A204.1 (cell line): Measurements from ENCODE around the gene UCN2.

Experiments
- FAIRE-seq: peaks from 2 replicates; lab custom pipeline; 2012; peaks lifted over from hg19 to GRCh38; lab: Jason Lieb, UNC

UCN2 gene

DNA sequence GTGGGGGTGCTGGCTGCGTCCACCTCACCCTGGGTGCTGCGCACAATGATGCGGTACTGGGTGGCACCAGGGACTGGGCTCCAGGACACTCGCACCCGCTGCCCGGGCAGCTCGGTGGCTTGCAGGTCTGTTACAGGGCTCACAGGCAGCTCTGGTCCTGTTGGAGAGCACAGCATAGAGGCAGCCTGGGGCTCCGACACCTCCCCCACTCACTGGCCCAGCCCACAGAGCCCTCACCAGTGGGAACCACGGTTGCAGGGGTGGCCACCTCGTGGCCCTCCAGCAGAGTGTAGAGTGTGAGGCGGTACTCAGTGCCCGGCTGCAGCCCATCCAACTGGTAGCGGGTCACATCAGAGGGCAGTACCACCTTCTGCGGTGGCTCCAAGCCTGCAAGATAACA is 27.9 kb upstream of the UCN2 start:
- FAIRE-seq, result no peak

DNA sequence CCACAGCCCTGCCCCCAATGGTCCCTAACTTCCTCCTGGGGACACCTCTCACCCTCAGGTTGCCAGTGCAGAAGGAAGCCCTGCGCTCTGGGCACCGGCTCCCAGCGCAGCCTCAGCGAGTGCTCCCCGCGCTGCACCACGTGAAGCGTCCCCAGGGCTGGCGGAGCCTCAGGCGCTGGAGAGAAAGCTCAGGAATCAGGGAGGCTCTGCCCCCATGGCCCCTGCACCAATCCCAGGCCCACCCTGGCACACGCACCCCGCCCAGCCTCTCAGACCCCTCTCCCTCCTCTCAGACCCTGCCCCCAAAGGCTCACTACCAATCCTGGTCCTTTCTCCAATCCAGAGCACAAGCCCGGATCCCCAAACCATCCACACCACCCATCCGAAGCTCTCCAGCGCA is 24.6 kb upstream of the UCN2 start:
- no peak for FAIRE-seq

DNA sequence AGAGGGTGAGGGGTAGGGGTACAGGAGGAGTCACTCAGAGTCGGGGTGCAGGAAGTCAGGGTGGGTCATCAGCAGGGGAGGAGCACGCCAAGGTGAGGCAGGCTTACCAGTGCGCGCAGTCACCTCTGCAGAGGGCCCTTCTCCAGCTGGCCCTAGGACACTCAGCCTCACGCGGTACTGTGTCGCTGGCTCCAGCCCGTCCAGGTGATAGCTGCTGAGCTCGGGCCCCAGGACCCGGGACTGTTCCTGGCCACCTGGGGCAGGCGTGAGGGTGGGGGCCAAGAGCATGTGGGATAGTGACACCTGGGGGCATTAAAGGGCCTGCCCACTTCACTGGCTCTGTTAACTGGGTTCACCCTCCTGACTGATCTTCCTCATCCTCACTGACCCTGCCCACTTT is 24.1 kb upstream of the UCN2 start:
- no peak for FAIRE-seq

DNA sequence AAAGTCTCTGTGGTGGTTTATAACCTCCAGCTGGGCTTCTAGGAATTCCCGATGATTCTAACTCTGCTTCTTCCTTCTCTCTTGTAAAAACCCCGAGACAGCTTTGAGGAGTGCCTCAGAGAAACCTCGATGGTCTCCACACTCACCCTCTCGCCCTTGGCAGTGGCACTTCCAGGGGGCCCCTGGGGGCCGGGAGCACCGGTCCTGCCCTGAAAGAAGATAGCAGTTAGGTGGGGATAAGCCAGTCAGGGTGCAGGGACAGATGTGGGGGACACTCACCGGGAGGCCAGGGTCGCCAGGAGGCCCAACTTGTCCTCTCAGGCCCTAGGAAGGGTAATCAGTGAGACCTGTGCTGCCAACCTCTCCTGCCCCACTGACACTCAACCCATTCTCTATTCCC is 21.8 kb upstream of the UCN2 start:
- FAIRE-seq, result no peak

DNA sequence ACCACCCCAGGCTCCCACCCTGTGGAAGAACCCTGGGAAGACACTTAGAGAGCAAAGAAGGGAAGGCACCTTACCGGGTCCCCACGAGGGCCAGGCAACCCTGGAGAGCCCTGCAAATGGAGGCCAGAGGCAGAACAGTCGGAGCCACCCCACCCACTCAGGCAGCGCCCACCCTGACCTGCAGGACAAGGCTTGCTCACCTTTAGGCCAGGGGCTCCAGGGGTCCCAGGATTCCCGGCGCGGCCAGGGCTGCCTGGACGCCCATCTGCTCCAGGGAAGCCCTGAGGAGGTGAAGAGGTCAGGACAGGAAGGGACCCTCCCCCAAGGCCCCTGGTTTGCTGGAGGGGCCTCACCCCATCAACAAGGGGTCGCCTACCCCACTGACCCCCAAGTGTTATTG is 21.3 kb upstream of the UCN2 start:
- no peak for FAIRE-seq

DNA sequence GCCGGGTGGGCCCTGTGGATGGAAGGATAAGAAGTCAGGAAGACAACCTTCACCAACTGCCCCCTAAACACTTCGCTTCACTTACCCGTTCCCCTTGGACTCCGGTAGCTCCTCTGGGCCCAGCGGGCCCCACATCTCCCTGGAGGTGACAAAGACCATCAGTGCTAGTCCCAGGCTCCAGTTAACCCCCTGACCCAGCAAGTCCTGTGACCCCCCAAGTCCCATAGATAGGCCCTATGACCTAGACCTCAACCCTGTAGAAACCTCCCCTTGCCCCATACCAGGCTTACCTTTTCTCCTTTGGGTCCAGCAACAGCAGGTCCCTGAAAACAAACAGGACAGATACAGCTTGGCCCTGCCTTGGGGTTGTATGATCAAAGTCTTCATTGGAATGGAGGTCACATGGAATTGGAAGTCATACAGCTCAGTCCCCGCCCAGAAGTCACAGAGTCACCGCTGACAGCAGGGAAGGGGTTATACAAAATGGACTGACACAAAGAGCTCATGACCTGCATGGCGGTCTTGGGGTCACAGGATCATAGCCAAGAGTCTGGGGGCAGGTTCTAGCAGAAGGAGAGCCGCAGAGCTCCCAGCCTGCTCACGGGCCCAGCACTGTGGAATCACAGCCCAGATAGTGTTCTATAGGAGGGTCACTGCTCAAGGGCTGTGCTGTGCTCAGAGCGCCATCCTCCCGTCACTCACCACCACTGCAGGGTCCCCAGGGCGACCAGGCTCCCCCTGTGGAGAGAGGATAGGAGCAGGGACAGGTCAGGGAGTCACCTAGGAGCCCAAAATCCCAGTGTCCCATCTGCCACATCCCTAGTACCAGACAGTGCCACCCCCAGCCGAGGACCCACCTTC is 18.3 kb upstream of the UCN2 start:
- FAIRE-seq, result no peak

DNA sequence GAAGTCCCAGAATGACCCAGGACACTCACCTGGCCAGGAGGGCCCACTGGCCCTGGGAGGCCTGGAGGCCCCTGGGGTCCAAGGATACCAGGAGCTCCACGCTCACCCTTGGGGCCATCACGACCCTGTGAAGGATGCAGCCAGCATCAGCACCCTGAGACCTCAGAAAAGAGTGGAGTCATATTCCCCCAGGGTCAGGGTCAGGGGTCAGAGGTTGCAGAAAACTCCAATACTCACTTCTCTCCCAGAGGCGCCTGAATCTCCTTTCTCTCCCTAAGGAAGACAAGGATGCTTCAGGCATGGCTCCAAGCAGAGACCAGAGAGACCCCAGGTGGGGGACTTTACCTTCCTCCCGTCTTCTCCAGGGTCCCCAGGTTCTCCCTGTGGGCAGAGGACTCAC is 13.1 kb upstream of the UCN2 start:
- no peak for FAIRE-seq

DNA sequence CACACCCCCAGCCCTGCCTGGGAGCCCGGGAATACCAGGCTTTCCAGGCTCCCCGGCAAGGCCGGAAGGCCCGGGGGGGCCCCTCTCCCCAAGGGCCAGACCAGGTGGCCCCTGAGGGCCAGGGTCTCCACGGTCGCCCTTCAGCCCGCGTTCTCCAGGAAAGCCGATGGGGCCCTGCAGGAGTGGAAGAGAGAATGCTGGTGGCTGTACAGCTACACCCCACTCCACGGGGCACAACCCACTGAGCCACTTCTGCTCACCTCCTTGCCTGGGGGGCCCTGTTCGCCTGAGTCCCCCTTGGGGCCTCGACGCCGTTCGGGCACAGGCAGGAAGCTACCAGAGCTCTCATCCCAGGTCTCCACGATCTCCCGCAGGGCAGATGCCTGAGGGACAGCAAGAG is 11.8 kb upstream of the UCN2 start:
- FAIRE-seq, result no peak

DNA sequence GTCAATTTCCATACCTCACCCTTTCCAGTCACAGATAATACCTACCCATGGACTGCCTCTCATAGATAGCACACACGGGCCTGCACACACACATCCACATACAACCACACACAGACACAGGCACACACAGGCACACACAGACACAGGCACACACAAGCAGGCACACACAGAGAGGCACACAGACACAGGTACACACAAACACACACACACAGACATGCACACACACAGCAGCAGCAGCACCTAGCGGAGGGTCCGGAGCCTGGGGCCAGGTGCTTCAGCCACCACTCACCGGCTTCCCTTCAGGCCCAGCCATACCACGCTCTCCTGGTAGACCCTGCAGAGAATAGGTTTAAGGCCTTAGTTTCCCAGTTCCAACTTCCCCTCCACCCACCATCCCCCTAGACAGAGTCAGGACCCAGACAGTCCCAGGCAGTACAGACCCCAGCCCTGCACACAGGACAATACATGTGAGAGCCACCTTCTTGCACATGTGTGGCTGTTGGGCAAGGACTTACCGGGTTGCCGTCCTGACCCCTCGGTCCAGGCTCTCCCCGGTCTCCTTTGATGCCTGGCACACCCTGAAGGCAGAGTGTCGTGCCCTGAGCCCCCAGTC is 10.5 kb upstream of the UCN2 start:
- FAIRE-seq, result no peak

DNA sequence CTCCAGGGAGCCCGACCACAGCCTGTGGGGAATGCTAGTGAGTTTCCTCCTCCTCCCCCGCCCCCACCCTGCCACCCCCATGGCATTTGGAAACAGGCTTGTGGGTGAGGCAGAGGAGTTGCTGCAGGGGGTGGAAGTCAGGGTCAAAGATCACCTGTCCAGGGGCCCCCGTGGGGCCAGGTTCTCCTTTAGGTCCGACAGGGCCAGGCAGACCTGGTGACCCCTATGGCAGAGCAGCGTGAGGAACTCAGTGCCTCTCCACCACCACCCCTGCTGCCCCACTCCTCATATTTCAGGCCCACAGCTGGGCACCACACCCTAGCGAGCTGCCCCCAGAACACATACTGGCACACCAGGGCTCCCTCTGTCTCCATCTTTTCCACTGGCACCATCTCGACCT is 8.9 kb upstream of the UCN2 start:
- no peak for FAIRE-seq

DNA sequence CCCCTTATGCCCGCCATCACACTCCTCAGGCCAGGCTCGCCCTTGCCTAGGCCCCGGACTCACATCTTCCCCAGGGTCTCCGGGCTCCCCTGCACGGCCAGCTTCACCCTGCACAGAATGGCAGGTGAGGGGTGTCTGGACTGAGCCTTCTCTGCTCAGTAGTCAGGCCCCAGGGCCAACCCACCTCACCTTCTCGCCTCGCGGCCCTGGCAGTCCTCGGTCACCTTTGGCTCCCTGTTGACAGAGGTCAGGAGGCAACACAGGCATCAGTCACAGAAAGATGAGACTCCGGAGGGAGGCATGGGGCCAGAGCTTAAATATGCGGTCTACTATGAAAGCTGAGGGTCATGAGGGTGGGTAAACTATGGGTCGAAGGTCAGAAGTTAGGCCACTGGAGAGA is 8.4 kb upstream of the UCN2 start:
- FAIRE-seq, result no peak

DNA sequence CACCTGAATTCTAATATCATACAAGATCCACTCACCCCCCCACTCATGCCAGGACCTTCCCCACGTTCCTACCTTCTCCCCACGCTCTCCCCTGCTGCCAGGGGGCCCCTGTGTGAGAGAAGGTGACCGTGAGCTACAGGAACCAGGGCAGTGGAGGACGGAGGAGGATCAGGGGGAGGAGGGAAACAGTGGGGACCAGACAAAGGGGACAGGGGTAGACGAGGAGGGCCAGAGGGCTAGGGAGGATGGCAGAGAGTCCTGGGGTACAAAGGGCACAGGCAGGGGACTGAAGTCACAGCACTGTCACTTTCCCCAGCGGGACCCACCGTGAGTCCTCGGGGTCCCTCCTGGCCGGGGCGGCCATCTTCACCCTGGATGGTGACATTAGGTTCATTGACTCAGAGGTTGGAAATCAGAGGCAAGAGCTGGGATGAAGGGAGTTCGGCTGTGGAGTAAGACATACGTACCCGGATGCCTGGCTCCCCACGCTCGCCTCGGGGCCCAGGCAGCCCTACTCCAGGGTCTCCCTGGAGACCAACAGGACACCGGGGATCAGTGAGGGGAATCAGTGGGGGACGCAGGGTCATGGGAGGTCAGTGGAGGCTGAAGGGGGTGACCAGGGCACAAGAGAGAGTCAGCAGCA is 6.3 kb upstream of the UCN2 start:
- FAIRE-seq, result no peak

DNA sequence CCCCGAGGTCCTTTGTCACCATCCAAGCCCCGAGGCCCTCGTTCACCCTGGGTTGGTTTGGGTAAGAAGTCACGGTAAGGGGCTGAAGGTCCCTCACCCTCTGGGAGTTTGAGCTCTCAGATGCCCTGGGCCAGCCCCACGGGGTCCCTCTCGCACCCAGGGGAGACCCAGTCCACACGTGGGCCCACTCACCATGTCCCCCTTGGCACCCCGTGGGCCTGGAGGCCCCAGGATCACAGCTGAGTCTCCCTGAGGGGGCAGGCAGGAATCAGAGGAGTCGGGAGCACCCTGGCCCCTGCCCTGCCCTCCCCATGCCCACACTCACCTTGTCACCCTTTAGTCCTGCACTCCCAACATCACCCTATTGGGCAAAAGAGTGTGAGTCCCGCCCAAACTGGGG is 5.8 kb upstream of the UCN2 start:
- no peak for FAIRE-seq

DNA sequence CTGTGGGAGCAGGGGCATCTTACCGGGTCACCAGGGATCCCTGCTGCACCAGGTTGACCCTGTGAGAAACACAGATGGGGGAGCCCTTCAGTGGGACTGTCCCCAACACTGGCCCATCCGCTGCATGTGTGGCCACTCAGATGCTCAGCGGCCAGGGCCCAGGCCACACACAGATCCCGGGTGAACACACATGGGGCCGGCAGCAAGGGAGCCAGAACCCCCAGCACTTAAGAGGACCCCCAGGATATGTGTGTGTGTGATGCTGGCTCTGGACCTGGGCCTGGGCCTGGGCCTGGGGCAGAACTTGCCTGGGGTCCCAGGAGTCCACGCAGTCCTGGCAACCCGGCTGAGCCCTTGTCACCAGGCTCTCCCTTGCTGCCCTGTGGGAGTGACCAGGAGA is 4.9 kb upstream of the UCN2 start:
- no peak for FAIRE-seq

DNA sequence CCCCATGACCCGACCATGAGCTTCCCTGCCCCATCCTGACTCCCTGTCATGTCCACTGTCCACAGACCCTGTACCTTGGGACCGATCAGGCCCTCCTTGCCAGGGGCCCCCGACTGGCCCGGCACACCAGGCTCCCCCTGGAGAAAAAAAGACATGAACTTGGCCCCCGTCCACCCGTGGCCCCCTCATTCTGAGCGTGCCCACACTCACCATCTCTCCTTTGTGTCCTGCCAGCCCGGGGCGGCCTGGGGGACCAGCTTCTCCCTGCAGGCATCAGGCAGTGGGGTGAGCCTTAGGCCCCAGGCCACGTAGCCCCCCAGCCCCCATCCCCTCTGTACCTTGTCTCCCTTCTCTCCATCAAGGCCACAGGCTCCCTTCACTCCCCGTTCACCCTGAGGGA is 3.9 kb upstream of the UCN2 start:
- FAIRE-seq, result no peak

DNA sequence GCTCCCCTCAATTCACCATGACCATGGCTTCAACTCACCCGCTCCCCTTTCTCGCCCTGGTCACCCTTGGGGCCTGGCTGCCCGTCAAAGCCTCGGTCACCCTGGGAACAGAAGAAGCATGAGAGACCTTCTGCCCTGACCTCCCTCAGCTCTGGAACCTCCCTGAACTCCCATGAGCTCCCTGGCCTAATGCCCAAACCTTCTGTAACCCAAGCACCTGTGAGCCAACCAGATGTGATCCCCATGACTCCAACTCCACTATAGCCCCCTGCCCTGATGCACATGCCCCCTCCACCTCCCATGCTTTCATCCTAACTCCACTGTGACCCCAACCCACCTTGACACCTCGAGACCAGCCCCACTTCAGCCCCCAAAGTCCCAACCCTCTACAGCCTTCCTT is 3.5 kb upstream of the UCN2 start:
- no peak for FAIRE-seq

DNA sequence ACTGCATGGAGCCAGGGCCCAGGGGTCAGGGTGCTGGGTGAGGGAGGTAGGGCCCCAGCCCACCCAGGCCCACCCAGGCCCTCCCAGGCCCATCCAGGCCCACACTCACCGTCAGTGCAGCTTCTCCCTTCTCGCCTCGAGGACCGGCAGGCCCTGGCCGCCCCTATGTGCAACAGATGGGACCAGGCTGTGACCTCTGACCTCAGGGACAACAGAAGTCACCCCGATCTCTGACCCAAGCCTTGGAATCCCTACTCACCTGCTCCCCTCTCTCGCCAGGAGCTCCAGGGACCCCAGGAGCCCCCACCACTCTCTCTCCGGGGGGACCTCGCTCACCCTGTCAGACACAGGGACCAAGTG is 2.8 kb upstream of the UCN2 start:
- FAIRE-seq, result no peak

DNA sequence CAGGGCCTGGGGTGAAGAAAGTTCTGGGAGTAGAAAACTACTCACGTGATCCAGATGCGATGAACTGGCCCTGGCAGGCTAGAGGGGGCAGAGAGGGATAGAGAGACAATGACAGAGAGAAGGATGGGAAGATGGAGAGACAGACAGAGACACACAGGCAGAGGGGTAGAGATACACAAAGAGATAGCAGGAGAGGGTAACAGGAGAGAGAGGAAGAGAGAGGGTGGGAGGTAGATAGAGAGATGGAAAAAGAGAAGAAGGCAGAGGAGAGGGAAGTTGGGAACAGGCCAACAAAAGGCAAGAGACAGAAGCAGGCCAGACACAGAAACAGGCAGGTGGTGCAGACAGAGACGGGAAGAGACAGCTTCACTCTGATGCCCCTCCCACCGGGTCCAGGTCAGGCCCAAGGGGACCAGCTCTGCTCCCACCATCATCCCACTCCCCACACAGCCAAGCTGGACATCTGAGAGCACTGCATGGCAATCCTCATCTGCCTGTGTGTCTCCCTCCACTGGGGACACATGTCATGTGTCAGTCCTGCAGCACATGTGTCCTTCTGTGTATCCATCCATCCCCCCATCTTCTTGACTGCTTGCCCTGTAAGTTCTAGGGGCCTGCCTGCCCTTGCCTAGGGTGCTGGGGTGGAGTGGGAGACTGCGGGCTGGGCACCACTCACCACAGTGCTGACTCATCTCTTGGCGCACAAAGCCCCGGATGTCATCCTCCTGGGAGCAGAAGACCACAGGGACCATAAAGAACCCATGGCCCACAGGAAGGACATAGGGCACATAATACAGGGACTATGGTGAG is 2.2 kb upstream of the UCN2 start:
- no peak for FAIRE-seq

DNA sequence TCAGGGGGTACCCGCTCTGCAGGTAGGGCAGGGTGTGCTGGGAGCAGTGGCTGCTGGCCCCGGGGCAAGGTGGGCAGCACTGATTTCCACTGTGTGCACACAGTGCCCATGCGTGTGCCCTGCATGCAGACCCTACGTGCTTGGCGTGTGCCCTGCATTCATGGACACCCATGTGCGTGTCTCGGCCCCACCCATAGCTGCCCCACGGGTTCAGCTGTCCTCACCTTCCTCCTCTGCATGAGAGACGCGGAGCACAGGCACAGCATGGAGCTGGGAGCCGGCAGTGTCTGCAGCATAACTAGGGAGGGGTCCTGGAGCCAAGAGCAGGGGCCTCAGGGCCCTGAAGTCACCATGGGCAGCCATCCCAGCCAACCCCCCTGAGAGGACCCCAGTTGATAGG is 1.6 kb upstream of the UCN2 start:
- FAIRE-seq, result no peak

DNA sequence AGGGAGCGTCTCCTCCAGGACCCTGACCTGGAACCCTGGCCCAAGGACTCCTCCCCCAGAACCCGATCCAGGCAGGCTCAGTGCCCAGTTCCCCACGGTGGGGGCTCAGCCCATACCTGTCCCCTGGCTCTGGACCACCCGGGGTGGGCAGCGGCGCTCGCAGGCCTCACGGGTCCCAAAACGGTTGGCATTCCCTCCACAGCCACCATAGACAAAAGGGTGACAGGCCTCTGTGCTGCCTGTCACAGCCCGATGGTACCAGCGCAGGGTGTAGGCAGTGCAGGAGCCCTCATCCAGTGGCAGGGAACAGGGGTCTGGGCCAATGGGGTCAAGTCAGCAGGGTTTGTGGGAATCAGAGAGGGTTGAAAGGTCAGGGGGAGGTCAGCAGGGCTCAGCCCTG is 1.1 kb upstream of the UCN2 start:
- FAIRE-seq, result no peak

DNA sequence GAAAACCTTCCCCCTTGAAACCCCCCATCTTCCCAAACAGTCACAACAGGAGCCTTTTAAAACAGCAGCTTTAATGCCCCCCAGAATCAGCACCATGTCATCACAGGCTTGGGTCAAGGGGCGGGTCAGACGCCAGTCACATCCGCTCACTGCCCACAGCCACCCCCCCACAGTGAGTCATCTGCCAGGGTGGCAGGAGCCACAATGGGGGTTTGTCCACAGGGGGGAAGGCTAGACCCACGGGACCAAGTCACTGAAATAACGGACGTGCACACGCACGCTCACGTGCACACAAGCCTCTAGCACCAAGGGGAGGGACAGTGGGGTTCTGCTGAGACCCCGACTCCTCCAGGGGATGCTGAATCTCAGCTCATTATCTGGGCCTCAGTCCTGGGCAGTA is 441 bp upstream of the UCN2 start:
- FAIRE-seq, result no peak

DNA sequence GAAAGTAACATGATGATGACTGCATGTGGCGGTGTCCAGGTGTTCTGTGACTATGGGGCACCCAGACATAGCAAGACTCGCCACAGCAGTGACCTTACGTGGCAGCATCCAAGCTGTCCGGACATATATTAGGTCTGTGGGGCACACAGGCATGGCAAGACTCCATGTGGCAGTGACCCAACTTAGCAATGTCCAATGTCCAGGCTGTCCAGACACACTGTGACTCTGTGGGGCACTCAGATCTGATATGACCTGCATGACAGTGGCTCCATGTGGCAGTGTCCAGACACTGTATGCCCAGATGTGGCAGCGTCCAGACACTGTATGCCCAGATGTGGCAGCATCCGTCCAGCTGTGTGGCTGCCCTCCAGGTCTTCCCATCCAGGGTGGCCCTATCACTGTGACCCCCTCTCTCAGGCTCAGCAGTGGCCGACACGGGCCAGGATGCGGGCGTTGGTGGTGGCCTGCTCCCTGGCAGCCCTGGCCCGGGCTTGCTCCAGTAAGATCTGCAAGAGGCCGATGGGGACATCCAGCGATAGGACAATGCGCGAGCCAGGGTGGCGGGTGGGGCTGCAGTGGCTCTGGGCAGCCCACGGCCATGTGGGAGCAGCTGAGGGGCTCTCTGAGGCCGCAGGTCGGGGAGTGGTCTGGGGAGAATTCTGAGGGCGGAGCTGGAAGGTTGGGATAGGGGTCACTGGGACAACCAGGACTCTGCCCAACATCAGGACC is 1.1 kb downstream of the UCN2 start:
- no peak for FAIRE-seq
